Brain pericyte (primary cell): ENCODE measurements around the gene ZNF587.
"Not testable (repeated sequence)": the region's sequence is repeated elsewhere in the genome, so short reads cannot be mapped to it uniquely, and the experiment has no call there.

Source experiments
- DNase-seq: peaks from one replicate; pipeline ENCODE4 v3.0.0-alpha.2; 2012; ENCODE audit warnings: low read depth, low spot score

Gene ZNF587

DNA sequence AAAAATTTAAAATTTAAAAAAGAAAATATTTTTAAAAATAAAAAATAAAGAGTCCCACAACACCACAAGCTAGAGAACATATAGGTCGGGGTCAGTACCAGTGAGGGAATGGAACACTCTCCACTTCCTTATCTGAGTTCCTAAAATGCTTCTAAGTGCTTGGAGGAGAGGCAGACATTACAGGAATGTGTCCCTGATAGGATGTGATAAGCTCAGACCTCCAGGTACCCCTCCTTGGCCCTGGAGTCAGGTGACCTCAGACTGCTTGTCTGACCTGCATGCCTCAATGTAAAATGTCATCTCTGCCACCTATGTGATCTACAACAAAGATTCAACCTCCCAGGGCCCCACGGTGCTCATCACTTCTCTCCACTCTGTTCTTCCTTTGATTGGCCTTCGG is 36.4 kb downstream of the ZNF587 start:
- DNase-seq = no peak

DNA sequence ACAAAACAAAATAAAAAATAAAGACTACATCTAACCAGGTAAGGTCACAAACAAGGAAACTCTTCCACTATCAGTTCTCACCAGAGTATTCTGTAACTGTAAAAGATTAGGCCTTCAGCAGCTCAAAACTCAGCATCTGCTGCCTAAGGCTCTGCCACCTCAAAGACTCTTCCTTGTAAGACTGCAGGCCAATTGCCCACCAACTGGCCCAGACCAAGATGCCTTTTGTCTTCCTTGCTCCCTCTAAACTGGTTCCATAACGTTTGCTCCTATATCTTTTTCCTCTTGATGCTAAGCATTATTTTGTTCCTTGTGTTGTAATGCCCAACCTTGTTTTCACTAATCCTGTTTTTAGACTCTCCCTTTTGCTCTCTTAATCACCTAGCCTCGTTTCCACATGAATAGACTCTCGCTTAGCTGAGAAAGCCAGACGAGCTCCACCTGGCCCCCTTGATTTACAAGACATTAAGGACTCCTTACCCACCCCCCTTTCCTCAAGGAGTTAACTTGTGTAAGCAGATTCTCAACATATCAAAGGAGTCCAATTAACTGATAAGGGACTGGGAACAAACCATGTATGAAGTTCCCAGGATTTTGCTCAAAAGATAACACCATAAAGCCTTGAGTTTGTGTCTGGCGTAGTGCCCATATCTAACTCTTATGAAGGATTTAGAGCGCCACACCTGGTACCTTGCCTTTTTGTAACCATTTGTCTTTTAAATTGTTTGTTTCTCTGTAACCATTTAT is 37.7 kb downstream of the ZNF587 start:
- no peak for DNase-seq

DNA sequence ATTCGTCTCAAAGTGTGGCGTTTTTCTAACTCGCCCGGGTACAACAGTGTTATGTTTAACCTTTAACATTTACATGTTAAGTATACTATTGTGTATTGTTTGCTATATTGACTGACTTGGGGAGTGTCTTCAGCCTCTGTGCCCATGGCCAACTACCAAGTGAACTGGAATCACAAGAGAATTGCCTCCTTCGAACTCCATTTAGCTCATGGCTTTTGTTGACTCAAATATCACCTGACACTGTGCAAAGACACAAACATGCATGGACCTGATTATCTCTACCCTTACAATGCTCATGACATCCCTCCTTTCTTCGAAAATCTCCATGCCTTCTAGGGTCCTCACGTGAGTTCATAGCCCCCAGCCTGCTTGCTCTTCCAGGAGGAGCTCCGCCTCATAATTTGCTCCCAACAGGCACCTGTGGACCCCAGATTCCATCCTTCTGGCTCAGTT is 38.5 kb downstream of the ZNF587 start:
- no peak for DNase-seq

DNA sequence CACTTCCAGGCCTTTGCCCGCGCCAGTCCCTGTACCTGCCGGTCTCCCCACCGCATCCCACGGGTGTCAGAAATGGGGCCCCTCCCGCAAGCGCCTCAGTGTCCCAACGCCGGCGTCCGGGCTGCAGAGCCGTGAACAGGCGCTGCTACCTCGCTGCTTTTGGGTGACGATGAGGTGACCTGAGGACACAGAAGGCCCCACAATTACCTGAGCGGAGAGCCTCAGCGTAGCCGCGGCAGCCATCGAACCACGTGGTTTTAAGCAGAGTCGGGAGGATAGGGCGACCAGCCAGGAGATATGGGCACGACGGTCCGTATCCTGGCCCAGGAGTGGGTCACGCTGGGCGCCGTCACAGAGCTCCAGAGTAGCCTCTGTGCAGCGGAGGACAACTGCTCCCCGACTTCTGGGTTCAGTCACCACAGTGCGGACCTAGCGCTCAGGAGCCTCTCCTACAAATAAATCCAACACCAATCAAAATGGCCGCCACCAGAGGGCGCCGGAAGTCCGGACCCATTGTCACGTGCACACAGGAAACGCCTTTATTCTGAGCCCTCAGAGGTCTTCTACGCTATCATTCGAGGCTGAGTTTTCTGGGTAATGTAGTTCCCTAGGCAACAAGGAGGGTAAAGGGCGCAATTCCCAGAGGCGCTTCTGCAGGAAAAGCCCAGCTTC is 39.0 kb downstream of the ZNF587 start, which contains the start of gene ZNF814:
Gene ZNF814 (minus strand): TSS at position 478 of the 672 bp plus-strand sequence. CDS start 235 bp downstream, at position 243.
- peak; percentile 52 for DNase-seq

DNA sequence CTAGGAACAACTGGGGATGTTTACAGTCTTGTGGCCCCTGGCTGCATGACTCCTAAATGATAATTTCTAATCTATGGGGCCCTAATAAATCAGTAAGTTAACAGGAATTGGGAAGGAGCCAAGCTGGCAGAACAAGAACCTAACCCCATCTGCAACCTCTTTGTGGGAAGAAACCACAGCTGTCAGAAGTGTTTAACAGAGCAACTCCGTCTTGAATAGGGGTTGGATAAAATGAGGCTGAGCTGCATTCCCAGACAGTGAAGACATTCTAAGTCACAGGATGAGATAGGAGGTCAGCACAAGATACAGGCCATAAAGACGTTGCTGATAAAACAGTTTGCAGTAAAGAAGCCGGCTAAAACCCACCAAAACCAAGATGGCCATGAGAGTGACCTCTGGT is 41.0 kb downstream of the ZNF587 start:
- not testable (repeated sequence) for DNase-seq

DNA sequence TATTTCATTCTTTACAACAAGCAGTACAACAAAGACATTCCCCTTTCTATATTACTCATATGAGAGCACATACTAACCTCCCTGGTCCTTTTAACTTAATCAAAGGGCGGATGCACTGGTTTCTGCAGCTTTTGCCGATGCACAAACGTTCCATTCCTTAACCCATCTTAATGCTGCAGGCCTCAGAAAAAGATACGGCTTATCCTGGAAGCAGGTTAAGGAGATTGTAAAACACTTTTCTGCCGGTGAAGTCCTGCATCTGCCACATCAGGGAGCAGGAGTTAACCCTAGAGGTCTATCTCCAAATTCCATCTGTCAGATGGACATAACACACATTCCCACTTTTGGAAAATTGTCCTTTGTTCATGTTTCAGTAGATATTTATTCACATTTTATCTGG is 50.7 kb downstream of the ZNF587 start:
- DNase-seq = no peak

DNA sequence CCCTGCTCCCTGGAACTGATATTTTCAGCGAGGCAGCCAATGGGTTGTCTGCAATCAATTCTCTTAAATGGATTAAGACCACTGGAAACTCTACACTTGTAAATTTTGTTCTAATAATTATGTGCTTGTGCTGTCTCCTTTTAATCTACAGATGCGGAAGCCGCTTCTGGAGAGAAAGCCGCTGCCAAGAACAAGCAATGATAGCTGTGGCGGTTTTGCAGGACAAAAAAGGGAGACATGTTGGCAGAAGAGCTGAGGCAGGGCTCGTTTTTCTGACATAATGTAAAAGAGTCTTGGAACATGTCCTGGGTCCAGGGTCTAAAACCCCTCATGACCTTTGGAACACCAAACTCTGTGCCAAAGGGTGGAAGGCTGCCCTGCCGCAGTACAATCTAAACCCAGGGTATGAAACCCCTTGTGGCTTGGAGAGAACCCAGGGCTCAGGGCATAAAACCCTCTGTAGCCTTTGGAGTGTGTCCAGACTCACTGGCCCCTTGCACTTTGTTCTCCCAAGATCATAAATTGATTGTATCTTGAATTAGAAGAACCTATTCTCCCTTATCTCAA is 54.0 kb downstream of the ZNF587 start:
- no peak for DNase-seq

DNA sequence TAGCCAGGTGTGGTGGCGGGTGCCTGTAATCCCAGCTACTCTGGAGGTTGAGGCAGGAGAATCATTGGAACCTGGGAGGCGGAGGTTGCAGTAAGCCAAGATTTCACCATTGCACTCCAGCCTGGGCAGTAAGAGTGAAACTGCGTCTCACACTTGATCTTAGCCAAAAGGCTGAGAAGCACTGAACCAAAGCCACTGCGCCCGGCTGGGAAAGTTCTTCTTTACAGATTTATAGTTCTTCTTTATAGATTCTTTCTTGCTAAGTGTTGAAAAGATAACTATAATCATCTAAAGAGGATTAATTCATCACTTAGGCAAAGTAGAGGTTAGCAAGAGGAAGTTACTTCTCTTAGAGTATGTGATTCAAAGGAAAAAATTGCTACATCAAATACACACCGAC is 55.6 kb downstream of the ZNF587 start:
- no peak for DNase-seq

DNA sequence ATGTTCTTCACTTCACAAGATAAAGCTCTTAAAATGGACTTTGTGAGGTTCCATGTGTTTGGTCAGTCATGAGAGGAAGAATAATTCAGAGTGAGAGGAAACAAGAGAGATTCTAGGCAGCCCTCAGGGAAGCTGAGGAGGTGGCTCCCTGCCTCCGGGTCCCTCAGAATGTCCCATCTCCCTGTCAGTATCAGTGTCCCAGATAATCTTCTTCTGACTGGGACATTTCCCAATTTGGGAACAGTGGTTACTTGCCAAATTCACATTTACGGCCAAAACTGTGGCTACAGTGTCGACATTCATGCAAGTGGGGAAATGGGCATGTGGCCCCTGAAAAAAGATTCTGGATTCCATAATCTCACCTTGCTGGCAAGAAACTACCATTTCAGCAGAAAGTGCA is 57.7 kb downstream of the ZNF587 start:
- DNase-seq = no peak

DNA sequence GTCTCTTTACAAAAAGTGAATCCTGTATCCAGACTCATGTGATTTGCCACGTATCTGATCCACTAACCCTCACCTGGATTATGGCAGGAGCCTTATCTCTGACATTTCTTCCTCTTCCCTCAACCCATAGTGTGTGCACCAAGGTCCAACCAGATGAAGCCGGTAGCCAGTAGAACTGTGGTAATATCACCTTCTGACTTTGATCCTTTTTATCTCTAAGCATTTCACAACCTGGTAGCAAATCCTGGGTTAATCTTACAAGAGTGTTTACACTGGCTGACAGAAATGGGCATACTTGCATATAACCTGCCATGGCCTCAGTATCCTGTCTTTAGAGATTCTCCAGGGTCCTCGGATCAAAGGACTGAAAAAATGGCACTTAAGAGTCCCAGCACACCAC is 64.9 kb downstream of the ZNF587 start:
- DNase-seq = no peak
